GM13976 (cell line): ENCODE data around the gene BTG1.
"Not testable (repeated sequence)": the region's sequence is repeated elsewhere in the genome, so short reads cannot be mapped to it uniquely, and the experiment has no call there.

Experiments
- DNase-seq: peaks from one replicate; pipeline ENCODE4 v3.0.0; 2012; ENCODE audit warnings: low spot score
- CTCF ChIP-seq: IDR thresholded peaks from 2 replicates; pipeline ENCODE4 v1.5.1; 2012; ENCODE audit warnings: borderline replicate concordance, mild to moderate bottlenecking; ENCODE audit not compliant: insufficient read depth; ENCODE audit errors: extremely low read depth, missing control alignments, control extremely low read depth
- in situ Hi-C: fragments of 300-500 bp; cut with MboI; formaldehyde crosslinking; loops from one replicate; pipeline ENCODE4 v1.12.0; 2022; ENCODE audit warnings: low sequenced_read_pairs, mixed read lengths, inconsistent platforms; ENCODE audit not compliant: unreplicated experiment

Gene BTG1

GRCh38 chr12:92105110-92105509 lies 40.5 kb downstream of the BTG1 start:
- no peak for TF ChIP-seq CTCF
- in situ Hi-C loops: no loop called here
- no peak for DNase-seq

GRCh38 chr12:92102606-92103005 lies 43.0 kb downstream of the BTG1 start:
- no peak for DNase-seq
- TF ChIP-seq CTCF: no peak
- in situ Hi-C loops: no loop called here

GRCh38 chr12:92098594-92099380 lies 46.9 kb downstream of the BTG1 start:
- no peak for DNase-seq
- in situ Hi-C loops: no loop called here
- TF ChIP-seq CTCF: no peak

GRCh38 chr12:92096346-92097136 lies 49.1 kb downstream of the BTG1 start:
- in situ Hi-C loops: no loop called here
- DNase-seq: no peak
- TF ChIP-seq CTCF: no peak

- in situ Hi-C loops: no loop called here
- DNase-seq: no peak
- no peak for TF ChIP-seq CTCF
These were observed 50.9 kb downstream of the BTG1 start for GRCh38 chr12:92094751-92095161.

- in situ Hi-C loops: not testable (repeated sequence)
These were observed 51.3 kb downstream of the BTG1 start for GRCh38 chr12:92094301-92094700.

More at GRCh38 chr12:92094301-92094700, 51.3 kb downstream of the BTG1 start:
- DNase-seq: not testable (repeated sequence)
